ENCODE measurements around the gene CLDN7. TPM values are rescaled to one million over a fixed set of nuclear protein-coding genes. Genes with fewer than 3 reads are reported as not detected.
A peak's percentile ranks its signal among the peaks of the same experiment; 100 is the strongest.

Gene CLDN7
- 0.75 TPM for total RNA-seq
- long read RNA-seq: 0 reads

GRCh38 chr17:7262192-7262934, at the start of gene CLDN7:
TSS of gene CLDN7 (minus strand) at chr17:7262478. CDS start at chr17:7262043, 435 bp downstream.
- intact Hi-C loops (cut with DNase I): no loop called here
- no peak for DNase-seq (ENCODE audit: low spot score)

GRCh38 chr17:7311110-7311705, 48.9 kb upstream of the CLDN7 start:
- intact Hi-C loops (cut with DNase I): no loop called here
- DNase-seq (ENCODE audit: low spot score): no peak

GRCh38 chr17:7309628-7310027, 47.4 kb upstream of the CLDN7 start:
- DNase-seq (ENCODE audit: low spot score): no peak
- intact Hi-C loops (cut with DNase I): loop anchor here (2.0 to 5.0 kb wide), 3 partner anchors 19 to 72 kb away; partner anchors contain the start of genes NEURL4 and PHF23

- DNase-seq (ENCODE audit: low spot score): peak; percentile 86
- intact Hi-C loops (cut with DNase I): loop anchor here (2.0 to 5.0 kb wide), 3 partner anchors 20 to 72 kb away; partner anchors contain the start of genes NEURL4 and PHF23
These were observed 46.6 kb upstream of the CLDN7 start for GRCh38 chr17:7308625-7309433.

- intact Hi-C loops (cut with DNase I): loop anchor here (2.0 to 5.0 kb wide), 3 partner anchors 21 to 71 kb away; partner anchors contain the start of genes NEURL4 and PHF23
These were observed 45.7 kb upstream of the CLDN7 start for GRCh38 chr17:7307686-7308624.

GRCh38 chr17:7306911-7307685, 44.8 kb upstream of the CLDN7 start, which contains the start of gene EIF5A:
TSS of gene EIF5A (plus strand) at chr17:7307628. CDS start at chr17:7309636, 2,008 bp downstream.
- intact Hi-C loops (cut with DNase I): loop anchor here (5.0 kb wide), 2 partner anchors 40 to 70 kb away; partner anchors contain the start of gene PHF23
- DNase-seq (ENCODE audit: low spot score): peak; percentile 100

More at GRCh38 chr17:7307686-7308624, 45.7 kb upstream of the CLDN7 start:
- peak; percentile 80 for DNase-seq (ENCODE audit: low spot score)

- DNase-seq (ENCODE audit: low spot score): no peak
- intact Hi-C loops (cut with DNase I): no loop called here
These were observed 41.9 kb upstream of the CLDN7 start for GRCh38 chr17:7304179-7304578.

GRCh38 chr17:7296189-7296861, 34.0 kb upstream of the CLDN7 start:
- DNase-seq (ENCODE audit: low spot score): peak; percentile 92
- intact Hi-C loops (cut with DNase I): loop anchor here (1.0 to 5.0 kb wide), 2 partner anchors 16 to 249 kb away; no protein-coding TSS in a partner anchor

GRCh38 chr17:7295230-7296180, 33.2 kb upstream of the CLDN7 start:
- intact Hi-C loops (cut with DNase I): loop anchor here (1.0 to 5.0 kb wide), 2 partner anchors 15 to 248 kb away; no protein-coding TSS in a partner anchor
- no peak for DNase-seq (ENCODE audit: low spot score)

GRCh38 chr17:7294614-7295153, 32.4 kb upstream of the CLDN7 start, which contains the start of gene YBX2:
TSS of gene YBX2 (minus strand) at chr17:7294639. CDS start at chr17:7294500, 139 bp downstream.
- intact Hi-C loops (cut with DNase I): loop anchor here (5.0 kb wide), 1 partner anchor 247 kb away; no protein-coding TSS in a partner anchor
- peak; percentile 87 for DNase-seq (ENCODE audit: low spot score)

- intact Hi-C loops (cut with DNase I): no loop called here
- DNase-seq (ENCODE audit: low spot score): no peak
These were observed 31.7 kb upstream of the CLDN7 start for GRCh38 chr17:7293816-7294613.

- no peak for DNase-seq (ENCODE audit: low spot score)
- intact Hi-C loops (cut with DNase I): no loop called here
These were observed 30.9 kb upstream of the CLDN7 start for GRCh38 chr17:7293159-7293558.

- intact Hi-C loops (cut with DNase I): no loop called here
- DNase-seq (ENCODE audit: low spot score): no peak
These were observed 30.5 kb upstream of the CLDN7 start for GRCh38 chr17:7292729-7293128.

GRCh38 chr17:7292194-7292593, 29.9 kb upstream of the CLDN7 start:
- DNase-seq (ENCODE audit: low spot score): no peak

GRCh38 chr17:7290685-7291084, 28.4 kb upstream of the CLDN7 start:
- no peak for DNase-seq (ENCODE audit: low spot score)
- intact Hi-C loops (cut with DNase I): no loop called here

More at GRCh38 chr17:7292194-7292593, 29.9 kb upstream of the CLDN7 start:
- intact Hi-C loops (cut with DNase I): no loop called here
